K562 (cell line): Measurements from ENCODE around the gene KLF5. TPM values are rescaled to one million over a fixed set of nuclear protein-coding genes. Genes with fewer than 3 reads are reported as not detected.

ENCODE experiments used
- ATAC-seq: fragments of 200-7000 bp; cut with Tn5 transposase; 3 replicates; pipeline ENCODE4 v1.9.1; 2020; ENCODE audit warnings: moderate library complexity
- BruUV-seq: library from RNA; stranded (reverse); fragments of 400-500 nt; replicated peaks from 2 replicates; lab custom pipeline; 2021; lab: Mats Ljungman, UMichigan
- CTCF ChIA-PET: fragments of 300-600 bp; formaldehyde crosslinking; extraction: SDS; loops from one replicate; lab custom pipeline; 2021; ENCODE audit warnings: low intra/inter-chr PET ratio; lab: Yijun Ruan, JAX
- POLR2A ChIA-PET: fragments of 300-600, 350-650 bp; sonication (Branson Sonifier 250); formaldehyde crosslinking; extraction: SDS; loops from one replicate; lab custom pipeline; 2021; ENCODE audit warnings: antibody characterized with exemption, inconsistent platforms; lab: Yijun Ruan, JAX
- DNase-seq, 4 experiments: peaks; one replicate each; pipeline versions ENCODE4 v3.0.0 to v3.0.0-alpha.2; 2011 to 2018; ENCODE audit warnings: low spot score in 3 of 4, mixed read lengths in 3 of 4; ENCODE audit errors: extremely low read depth in 1 of 4
- FAIRE-seq: peaks from 2 replicates; lab custom pipeline; 2011; peaks lifted over from hg19 to GRCh38; lab: Jason Lieb, UNC
- H2AFZ ChIP-seq: 2 replicates; pipeline ENCODE4 v1.6.0; 2011; ENCODE audit warnings: low read depth, low read length, control low read depth, inconsistent platforms
- H3K27ac ChIP-seq: fragments of 200-600 bp; 3 replicates; pipeline ENCODE4 v1.8.0; 2011; ENCODE audit warnings: low read depth, mild to moderate bottlenecking, control low read depth, inconsistent platforms, low read length, moderate library complexity, mixed read lengths; ENCODE audit errors: extremely low read depth
- H3K27me3 ChIP-seq, 2 experiments: fragments of 300-600 bp in 1 of 2; 2 replicates in 1 of 2; 3 replicates in 1 of 2; pipeline versions ENCODE4 v1.6.0 to v1.8.0; 2011; ENCODE audit warnings: inconsistent platforms in 2 of 2, low read length in 2 of 2, mild to moderate bottlenecking in 1 of 2, mixed read lengths in 1 of 2, moderate library complexity in 1 of 2; ENCODE audit not compliant: control insufficient read depth in 2 of 2, insufficient read depth in 2 of 2
- H3K36me3 ChIP-seq: fragments of 300-600 bp; 3 replicates; pipeline ENCODE4 v1.8.0; 2011; ENCODE audit warnings: mild to moderate bottlenecking, low read length, inconsistent platforms; ENCODE audit not compliant: control insufficient read depth, insufficient read depth
- H3K4me1 ChIP-seq, 2 experiments: fragments of 200-600 bp in 1 of 2; replicated peaks in 1 of 2; 2 replicates in 1 of 2; 3 replicates in 1 of 2; pipeline versions ENCODE4 v1.5.1 to v1.8.0; 2011; ENCODE audit warnings: inconsistent platforms in 2 of 2, low read length in 2 of 2, mild to moderate bottlenecking in 1 of 2, mixed read lengths in 1 of 2, moderate library complexity in 1 of 2; ENCODE audit not compliant: control insufficient read depth in 2 of 2, insufficient read depth in 2 of 2
- H3K4me2 ChIP-seq: 2 replicates; pipeline ENCODE4 v1.6.1; 2011; ENCODE audit warnings: low read length, control low read depth, inconsistent platforms, mixed read lengths; ENCODE audit not compliant: insufficient read depth
- H3K4me3 ChIP-seq: fragments of 200-600 bp; sonication (generic), shearing (Covaris generic); 2 replicates; pipeline ENCODE4 v1.5.1; 2016; ENCODE audit warnings: control low read depth, inconsistent platforms
- H3K79me2 ChIP-seq: fragments of 200-600 bp; 3 replicates; pipeline ENCODE4 v1.8.0; 2011; ENCODE audit warnings: low read length, inconsistent platforms; ENCODE audit not compliant: control insufficient read depth, insufficient read depth
- H3K9ac ChIP-seq, 2 experiments: 2 replicates each; pipeline versions ENCODE4 v1.6.0 to v1.6.1; 2011; ENCODE audit warnings: low read depth in 2 of 2, low read length in 2 of 2, control low read depth in 1 of 2, inconsistent platforms in 1 of 2, mild to moderate bottlenecking in 1 of 2, mixed read lengths in 1 of 2; ENCODE audit not compliant: insufficient read depth in 1 of 2
- H3K9me1 ChIP-seq: one replicate; pipeline ENCODE4 v1.6.0; 2011; ENCODE audit warnings: inconsistent platforms, mild to moderate bottlenecking, low read length, moderate library complexity; ENCODE audit not compliant: control insufficient read depth, insufficient read depth
- H3K9me3 ChIP-seq: replicated peaks from 2 replicates; pipeline ENCODE4 v1.5.1; 2011; ENCODE audit warnings: low read depth, low read length, inconsistent platforms; ENCODE audit not compliant: control insufficient read depth, insufficient read depth
- H4K20me1 ChIP-seq: replicated peaks from 2 replicates; pipeline ENCODE4 v1.6.1; 2011; ENCODE audit warnings: low read length, inconsistent platforms, mixed read lengths; ENCODE audit not compliant: control insufficient read depth, insufficient read depth
- HDAC2 ChIP-seq: fragments of 450-650 bp; IDR thresholded peaks from 2 replicates; pipeline ENCODE4 v1.6.1; 2016; ENCODE audit warnings: mild to moderate bottlenecking
- HNRNPK ChIP-seq: fragments of 200-400 bp; formaldehyde crosslinking; IDR thresholded peaks from one replicate; pipeline ENCODE4 v1.6.1; 2018; ENCODE audit warnings: mild to moderate bottlenecking, low read depth, low read length; ENCODE audit not compliant: poor library complexity, severe bottlenecking
- LCOR ChIP-seq: sonication (generic); formaldehyde crosslinking; IDR thresholded peaks from 2 replicates; pipeline ENCODE4 v1.8.0; 2022; ENCODE audit warnings: mild to moderate bottlenecking, missing genetic modification reagents
- MAFF ChIP-seq: IDR thresholded peaks from 2 replicates; pipeline ENCODE4 v1.6.1; 2012; ENCODE audit warnings: low read length, improper control_type of control experiment
- XRCC5 ChIP-seq: fragments of 200-400 bp; formaldehyde crosslinking; IDR thresholded peaks from 2 replicates; pipeline ENCODE4 v1.6.1; 2017; ENCODE audit warnings: low read depth, mild to moderate bottlenecking, low read length
- ZBTB7A ChIP-seq: IDR thresholded peaks from 2 replicates; pipeline ENCODE4 v1.6.1; 2011; ENCODE audit warnings: low read depth, mild to moderate bottlenecking, low read length, moderate library complexity, borderline replicate concordance; ENCODE audit not compliant: control insufficient read depth
- ZEB2 ChIP-seq: fragments of 450-650 bp; IDR thresholded peaks from 2 replicates; pipeline ENCODE4 v1.6.1; 2016
- ZNF212 ChIP-seq: fragments of 450-650 bp; formaldehyde crosslinking; IDR thresholded peaks from 2 replicates; pipeline ENCODE4 v1.4.0; 2020; ENCODE audit warnings: mild to moderate bottlenecking
- WGBS: fragments of 100-300 bp; shearing (Covaris generic); methylation state at CpG from one replicate; pipeline ENCODE4 v1.1.6; 2016; ENCODE audit warnings: low coverage, mixed read lengths; ENCODE audit not compliant: insufficient coverage; ENCODE audit errors: missing lambda C conversion rate; 5-methylcytosine and 5-hydroxymethylcytosine counted together
- in situ Hi-C: fragments of 300-500 bp; cut with MboI; formaldehyde crosslinking; loops from 4 replicates; pipeline ENCODE4 v1.15.0; 2018; ENCODE audit warnings: inconsistent platforms, mixed read lengths
- intact Hi-C: fragments of 100-400 bp; cut with micrococcal nuclease; formaldehyde crosslinking; loops from 2 replicates; pipeline ENCODE4 v1.14.2; 2022
- polyA plus RNA-seq, 8 experiments: library from polyadenylated mRNA; depleted of rRNA in 4 of 8; stranded (reverse) in 5 of 8; unstranded in 3 of 8; fragments of >200 nt; fragmentation: Nextera tagmentation in 2 of 8; fragmentation: Illumina TruSeq in 1 of 8; extraction: Ambion mirVana in 2 of 8; extraction: Trizol in 1 of 8; gene quantifications; 2 replicates each; pipeline versions ENCODE4 v1.2.1 to v1.2.3, GENCODE V29; 2011 to 2014; ENCODE audit warnings: inconsistent platforms in 1 of 8, missing spikeins in 1 of 8
- total RNA-seq, 7 experiments: library from RNA; depleted of rRNA in 6 of 7; stranded (reverse); fragments of >200 nt in 6 of 7; fragmentation: Illumina TruSeq in 2 of 7; extraction: Trizol in 2 of 7; gene quantifications; 2 replicates each; pipeline versions ENCODE4 v1.2.1 to v1.2.3, GENCODE V29; 2011 to 2021; ENCODE audit warnings: low replicate concordance in 1 of 7
- TF ChIP-seq, protein P1 (sequence below): fragments of 450-650 bp; IDR thresholded peaks from 2 replicates; pipeline ENCODE4 v1.6.1; 2016
- TF ChIP-seq, protein P2 (sequence below): sonication (generic); IDR thresholded peaks from 2 replicates; pipeline ENCODE4 v1.6.1; 2016

The KLF5 gene
- total and polyA plus RNA-seq, 9 of the 15 experiments (the other 6 are each of a cell fraction or from before 2014, with no cell fraction given), result 0.17 to 1.0 (median 0.36) TPM

GRCh38 chr13:73070451-73071098, 11.8 kb downstream of the KLF5 start:
- Histone ChIP-seq H3K79me2 (no peaks in the 10 kb centered on the region), H3K9me1 (no peaks in the 10 kb centered on the region), H3K9me3 (no peaks in the 10 kb centered on the region), H3K4me2 (no peak overlapping the region), H2AFZ (no peak overlapping the region), H3K4me1 (no peaks in the 10 kb centered on the region), H3K27ac (no peak overlapping the region), H3K9ac (no peak overlapping the region), H3K27me3 (0 out of 5 replicates have a peak, but pooled peaks cover 0 to 3% of the 10 kb centered on the region in 2 experiments), H3K4me3 (no peak overlapping the region), H3K36me3 (no peaks in the 10 kb centered on the region), H4K20me1 (no peaks in the 10 kb centered on the region)
- POLR2A ChIA-PET, result interaction anchor here (1.5 kb wide), 1 partner anchor 10 kb away, joined by 3 read pairs; no protein-coding TSS in a partner anchor
- no peak for TF ChIP-seq HDAC2
- TF ChIP-seq MAFF, result no peak
- no peak for TF ChIP-seq ZBTB7A
- TF ChIP-seq ZNF212, result no peak
- TF ChIP-seq XRCC5, result no peak
- no peak for TF ChIP-seq HNRNPK
- TF ChIP-seq, protein P1, sequence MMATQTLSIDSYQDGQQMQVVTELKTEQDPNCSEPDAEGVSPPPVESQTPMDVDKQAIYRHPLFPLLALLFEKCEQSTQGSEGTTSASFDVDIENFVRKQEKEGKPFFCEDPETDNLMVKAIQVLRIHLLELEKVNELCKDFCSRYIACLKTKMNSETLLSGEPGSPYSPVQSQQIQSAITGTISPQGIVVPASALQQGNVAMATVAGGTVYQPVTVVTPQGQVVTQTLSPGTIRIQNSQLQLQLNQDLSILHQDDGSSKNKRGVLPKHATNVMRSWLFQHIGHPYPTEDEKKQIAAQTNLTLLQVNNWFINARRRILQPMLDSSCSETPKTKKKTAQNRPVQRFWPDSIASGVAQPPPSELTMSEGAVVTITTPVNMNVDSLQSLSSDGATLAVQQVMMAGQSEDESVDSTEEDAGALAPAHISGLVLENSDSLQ, result no peak
- no peak for TF ChIP-seq ZEB2
- TF ChIP-seq LCOR (CRISPR knock-in tag), result no peak
- TF ChIP-seq, protein P2, sequence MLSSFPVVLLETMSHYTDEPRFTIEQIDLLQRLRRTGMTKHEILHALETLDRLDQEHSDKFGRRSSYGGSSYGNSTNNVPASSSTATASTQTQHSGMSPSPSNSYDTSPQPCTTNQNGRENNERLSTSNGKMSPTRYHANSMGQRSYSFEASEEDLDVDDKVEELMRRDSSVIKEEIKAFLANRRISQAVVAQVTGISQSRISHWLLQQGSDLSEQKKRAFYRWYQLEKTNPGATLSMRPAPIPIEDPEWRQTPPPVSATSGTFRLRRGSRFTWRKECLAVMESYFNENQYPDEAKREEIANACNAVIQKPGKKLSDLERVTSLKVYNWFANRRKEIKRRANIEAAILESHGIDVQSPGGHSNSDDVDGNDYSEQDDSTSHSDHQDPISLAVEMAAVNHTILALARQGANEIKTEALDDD, result no peak
- 19% methylated on average over 5 of the region's 5 CpGs for WGBS
- in situ Hi-C loops, result no loop called here
- DNase-seq, result no peak
- no peak for FAIRE-seq
- ATAC-seq, result no peak
- CTCF ChIA-PET, result no interaction called here
- BruUV-seq, result no TSS peak
- intact Hi-C loops, result no loop called here
